Endodermal cell (in vitro differentiated cells): ENCODE data around the gene GLRA1. TPM values are rescaled to one million over a fixed set of nuclear protein-coding genes. Genes with fewer than 3 reads are reported as not detected.

Source experiments
- DNase-seq: peaks from one replicate; pipeline ENCODE4 v3.0.0-alpha.2; 2017
- H3K27ac ChIP-seq: 2 replicates; pipeline ENCODE4 v1.5.1; 2013; ENCODE audit warnings: mild to moderate bottlenecking, low read depth, low read length, moderate library complexity
- H3K27me3 ChIP-seq: 2 replicates; pipeline ENCODE4 v1.6.1; 2013; ENCODE audit warnings: mild to moderate bottlenecking, low read length, moderate library complexity; ENCODE audit not compliant: insufficient read depth, control insufficient read depth, poor library complexity, severe bottlenecking
- H3K36me3 ChIP-seq: 2 replicates; pipeline ENCODE4 v1.7.0; 2013; ENCODE audit warnings: mild to moderate bottlenecking, low read length, moderate library complexity; ENCODE audit not compliant: control insufficient read depth, insufficient read depth
- H3K4me1 ChIP-seq: one replicate; pipeline ENCODE4 v1.7.0; 2013; ENCODE audit warnings: low read length; ENCODE audit not compliant: control insufficient read depth, insufficient read depth
- H3K4me3 ChIP-seq: 2 replicates; pipeline ENCODE4 v1.5.1; 2013; ENCODE audit warnings: mild to moderate bottlenecking, low read length, moderate library complexity
- H3K9ac ChIP-seq: 2 replicates; pipeline ENCODE4 v1.6.1; 2013; ENCODE audit warnings: mild to moderate bottlenecking, low read length, moderate library complexity; ENCODE audit not compliant: poor library complexity, severe bottlenecking; ENCODE audit errors: extremely low read depth
- H3K9me3 ChIP-seq: 2 replicates; pipeline ENCODE4 v1.6.1; 2013; ENCODE audit warnings: mild to moderate bottlenecking, low read length, moderate library complexity; ENCODE audit not compliant: control insufficient read depth
- H3K27ac Mint-ChIP-seq: 2 replicates; pipeline ENCODE4 v1.8.0; 2020; ENCODE audit warnings: mixed read lengths
- H3K27me3 Mint-ChIP-seq: 2 replicates; pipeline ENCODE4 v1.8.0; 2021; ENCODE audit warnings: mild to moderate bottlenecking, mixed read lengths; ENCODE audit not compliant: insufficient read depth
- H3K36me3 Mint-ChIP-seq: 2 replicates; pipeline ENCODE4 v1.8.0; 2020; ENCODE audit warnings: low read depth, mixed read lengths
- H3K4me1 Mint-ChIP-seq: 2 replicates; pipeline ENCODE4 v1.8.0; 2020; ENCODE audit warnings: mixed read lengths
- H3K4me3 Mint-ChIP-seq: 2 replicates; pipeline ENCODE4 v1.8.0; 2020; ENCODE audit warnings: mild to moderate bottlenecking, moderate library complexity, mixed read lengths
- H3K9me3 Mint-ChIP-seq: 2 replicates; pipeline ENCODE4 v1.8.0; 2020; ENCODE audit warnings: mild to moderate bottlenecking, mixed read lengths
- WGBS, 2 experiments: methylation state at CpG; one replicate each; pipeline versions ENCODE4 v1.1.5 to v1.1.7; 2013; ENCODE audit warnings: missing lambda C conversion rate in 2 of 2, mixed read lengths in 1 of 2; ENCODE audit not compliant: insufficient coverage in 1 of 2, insufficient read length in 1 of 2; 5-methylcytosine and 5-hydroxymethylcytosine counted together
- total RNA-seq, 2 donors: library from RNA; stranded (reverse); fragmentation: NEBNext Ultra II Directional in 1 of 2; extraction: Animal tissue kit (Norgen Biotek cat#: 25700) in 1 of 2; gene quantifications; 2 replicates in 1 of 2; 3 replicates in 1 of 2; pipeline ENCODE4 v1.2.1, GENCODE V29; 2021
- TF ChIP-seq, protein P1 (sequence below): fragments of 200-600 bp; sonication (generic); conservative IDR thresholded peaks from 2 replicates; pipeline ENCODE4 v1.5.0; 2021; ENCODE audit warnings: antibody characterized with exemption, mild to moderate bottlenecking

The GLRA1 gene
- total RNA-seq, 2 donors from 2014 or later: not detected

DNA sequence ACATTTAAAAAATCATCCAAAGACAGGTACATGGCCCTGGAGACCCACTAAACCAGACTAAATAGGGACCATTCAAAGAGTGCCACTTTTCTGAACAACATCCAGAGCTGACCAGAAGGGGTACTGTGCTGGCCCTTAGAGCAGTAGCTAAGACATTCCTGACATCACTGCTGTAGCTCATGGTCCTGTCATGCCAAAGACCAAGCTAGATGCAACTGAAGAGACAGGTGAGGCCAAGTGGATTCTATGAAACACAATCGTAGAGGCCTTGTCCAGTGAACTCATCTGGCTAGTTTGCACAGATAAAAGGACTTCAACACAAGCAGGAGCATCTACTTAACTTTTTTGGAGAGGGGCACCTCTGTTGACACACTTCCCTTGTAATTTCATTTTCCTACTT is 109.6 kb downstream of the GLRA1 start:
- Mint-ChIP-seq H3K36me3 (peaks cover 51% of the 10 kb centered on the region), H3K4me3 (no peak overlapping the region), H3K4me1 (peaks cover 22% of the 10 kb centered on the region), H3K27me3 (no peaks in the 10 kb centered on the region), H3K9me3 (no peaks in the 10 kb centered on the region), H3K27ac (no peak overlapping the region)
- no peak overlapping the region for H3K9ac ChIP-seq
- peaks cover 89% of the 10 kb centered on the region for H3K36me3 ChIP-seq
- WGBS, 2 experiments: 89 to 93% methylated on average over 1 of the region's 1 CpG
- DNase-seq: no peak
- no peak overlapping the region for H3K27ac ChIP-seq
- peaks cover 9% of the 10 kb centered on the region for H3K4me1 ChIP-seq
- TF ChIP-seq, protein P1, sequence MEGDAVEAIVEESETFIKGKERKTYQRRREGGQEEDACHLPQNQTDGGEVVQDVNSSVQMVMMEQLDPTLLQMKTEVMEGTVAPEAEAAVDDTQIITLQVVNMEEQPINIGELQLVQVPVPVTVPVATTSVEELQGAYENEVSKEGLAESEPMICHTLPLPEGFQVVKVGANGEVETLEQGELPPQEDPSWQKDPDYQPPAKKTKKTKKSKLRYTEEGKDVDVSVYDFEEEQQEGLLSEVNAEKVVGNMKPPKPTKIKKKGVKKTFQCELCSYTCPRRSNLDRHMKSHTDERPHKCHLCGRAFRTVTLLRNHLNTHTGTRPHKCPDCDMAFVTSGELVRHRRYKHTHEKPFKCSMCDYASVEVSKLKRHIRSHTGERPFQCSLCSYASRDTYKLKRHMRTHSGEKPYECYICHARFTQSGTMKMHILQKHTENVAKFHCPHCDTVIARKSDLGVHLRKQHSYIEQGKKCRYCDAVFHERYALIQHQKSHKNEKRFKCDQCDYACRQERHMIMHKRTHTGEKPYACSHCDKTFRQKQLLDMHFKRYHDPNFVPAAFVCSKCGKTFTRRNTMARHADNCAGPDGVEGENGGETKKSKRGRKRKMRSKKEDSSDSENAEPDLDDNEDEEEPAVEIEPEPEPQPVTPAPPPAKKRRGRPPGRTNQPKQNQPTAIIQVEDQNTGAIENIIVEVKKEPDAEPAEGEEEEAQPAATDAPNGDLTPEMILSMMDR: no peak
- peaks cover 7% of the 10 kb centered on the region for H3K9me3 ChIP-seq
- no peak overlapping the region for H3K4me3 ChIP-seq
- H3K27me3 ChIP-seq: no peaks in the 10 kb centered on the region

DNA sequence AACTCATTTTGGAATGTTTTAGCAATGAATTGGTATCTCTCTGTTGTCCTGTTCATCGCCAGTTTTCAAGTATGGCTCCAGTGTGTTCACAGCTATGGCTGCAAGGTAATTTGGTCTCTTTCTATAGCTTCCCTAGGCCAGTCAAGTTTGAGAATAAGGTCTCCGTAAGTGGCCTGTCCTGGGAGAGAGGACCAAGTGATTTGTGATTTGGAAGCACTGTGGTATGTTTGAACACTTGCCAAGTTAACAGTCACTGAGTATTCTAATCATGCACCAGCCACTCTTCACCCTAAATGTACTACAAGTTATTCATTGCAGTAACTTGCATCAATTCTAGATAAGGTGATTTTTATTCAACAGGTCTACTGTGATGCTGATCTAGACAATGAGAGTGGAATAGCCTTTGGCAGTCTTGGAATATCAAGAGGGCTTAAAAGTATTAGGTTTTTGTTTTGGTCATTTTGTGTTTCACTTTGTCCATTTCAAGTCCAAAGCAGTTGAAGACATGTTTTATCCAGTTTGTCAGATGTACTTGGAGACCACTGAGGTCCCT is 111.8 kb downstream of the GLRA1 start:
- no peak overlapping the region for H3K27ac Mint-ChIP-seq
- DNase-seq: no peak
- Histone ChIP-seq H3K4me1 (peaks cover 9% of the 10 kb centered on the region), H3K9ac (no peak overlapping the region), H3K27me3 (no peaks in the 10 kb centered on the region), H3K36me3 (peaks cover 97% of the 10 kb centered on the region), H3K4me3 (no peak overlapping the region), H3K9me3 (peaks cover 14% of the 10 kb centered on the region), H3K27ac (no peak overlapping the region)
- 97% methylated on average over 2 of the region's 2 CpGs; no CpG with 5 or more reads in 1 of the 2 experiments for WGBS, 2 experiments
- H3K36me3 Mint-ChIP-seq: peaks cover 66% of the 10 kb centered on the region
- no peaks in the 10 kb centered on the region for H3K9me3 Mint-ChIP-seq
- TF ChIP-seq, protein P1: no peak
- H3K27me3 Mint-ChIP-seq: no peaks in the 10 kb centered on the region
- H3K4me1 Mint-ChIP-seq: peaks cover 18% of the 10 kb centered on the region
- H3K4me3 Mint-ChIP-seq: no peak overlapping the region

DNA sequence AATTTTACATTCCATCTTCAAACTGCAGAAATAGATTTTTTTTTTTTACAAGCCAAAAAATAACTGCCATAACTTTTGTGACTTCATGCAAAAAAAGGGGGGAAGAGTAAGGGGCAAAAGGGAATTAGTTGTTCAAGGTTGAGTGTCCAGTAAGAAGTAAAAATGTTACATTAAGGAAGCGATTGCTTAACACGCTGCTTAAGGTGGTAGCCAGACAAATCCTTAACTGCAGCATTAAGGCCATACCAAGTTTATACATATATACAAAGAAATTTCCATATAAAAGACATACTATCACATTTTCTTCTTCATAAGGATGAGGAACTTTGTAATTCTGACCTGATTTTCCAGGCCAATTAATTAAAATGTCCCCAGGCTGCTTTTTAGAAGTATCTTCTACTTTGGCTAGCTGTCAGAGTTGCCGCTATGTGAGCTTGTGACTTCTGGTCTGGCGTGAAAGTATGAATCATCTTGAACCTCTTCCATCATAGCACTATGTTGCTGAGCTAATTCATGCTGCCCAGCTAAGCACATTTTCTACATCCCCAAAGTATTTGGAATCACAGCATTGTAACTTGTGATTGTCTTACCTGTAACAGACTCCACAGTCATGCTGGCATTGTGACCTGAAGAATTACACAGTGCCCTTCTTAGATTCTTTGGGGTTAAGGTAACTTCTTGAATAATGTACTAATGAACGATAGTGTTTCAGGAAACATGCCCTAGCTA is 112.9 kb downstream of the GLRA1 start:
- 94 to 97% methylated on average over 3 to 5 of the region's 5 CpGs for WGBS, 2 experiments
- Histone ChIP-seq H3K36me3 (peaks cover 99% of the 10 kb centered on the region), H3K27ac (no peak overlapping the region), H3K4me1 (peaks cover 9% of the 10 kb centered on the region), H3K27me3 (no peaks in the 10 kb centered on the region), H3K4me3 (no peak overlapping the region), H3K9ac (no peak overlapping the region), H3K9me3 (peaks cover 14% of the 10 kb centered on the region)
- Mint-ChIP-seq H3K36me3 (peaks cover 68% of the 10 kb centered on the region), H3K27ac (no peak overlapping the region), H3K9me3 (no peaks in the 10 kb centered on the region), H3K4me3 (no peak overlapping the region), H3K27me3 (no peaks in the 10 kb centered on the region), H3K4me1 (peaks cover 18% of the 10 kb centered on the region)
- TF ChIP-seq, protein P1: no peak
- DNase-seq: no peak
